CD14-positive monocyte (primary cell): ENCODE measurements around the gene PIANP. TPM values are rescaled to one million over a fixed set of nuclear protein-coding genes. Genes with fewer than 3 reads are reported as not detected.
"Not testable (repeated sequence)": the region's sequence is repeated elsewhere in the genome, so short reads cannot be mapped to it uniquely, and the experiment has no call there.

Experiments
- DNase-seq, 3 donors: peaks; one replicate each; pipeline ENCODE4 v3.0.0-alpha.2; 2011 to 2022
- H2AFZ ChIP-seq: 2 replicates; pipeline ENCODE4 v1.6.0; 2012; ENCODE audit warnings: mild to moderate bottlenecking, low read depth, low read length, inconsistent platforms; ENCODE audit not compliant: insufficient read depth, poor library complexity, severe bottlenecking
- H3K27ac ChIP-seq, 2 donors: 1 replicate in 1 of 2; 2 replicates in 1 of 2; pipeline ENCODE4 v1.5.1; 2012 to 2013; ENCODE audit warnings: low read length in 2 of 2, control low read depth in 1 of 2, inconsistent platforms in 1 of 2, low read depth in 1 of 2, mild to moderate bottlenecking in 1 of 2
- H3K27me3 ChIP-seq, 2 donors: one replicate each; pipeline versions ENCODE4 v1.6.0 to v1.6.1; 2011 to 2013; ENCODE audit warnings: low read length in 2 of 2; ENCODE audit not compliant: control insufficient read depth in 2 of 2, insufficient read depth in 2 of 2
- H3K36me3 ChIP-seq, 2 donors: replicated peaks in 1 of 2; 1 replicate in 1 of 2; 2 replicates in 1 of 2; pipeline versions ENCODE4 v1.5.1 to v1.6.1; 2012 to 2013; ENCODE audit warnings: low read length in 2 of 2, control low read depth in 1 of 2, inconsistent platforms in 1 of 2, mild to moderate bottlenecking in 1 of 2; ENCODE audit not compliant: insufficient read depth in 2 of 2, control insufficient read depth in 1 of 2
- H3K4me1 ChIP-seq, 2 donors: 1 replicate in 1 of 2; 2 replicates in 1 of 2; pipeline versions ENCODE4 v1.5.1 to v1.6.1; 2012 to 2013; ENCODE audit warnings: low read length in 2 of 2, control low read depth in 1 of 2, inconsistent platforms in 1 of 2, mild to moderate bottlenecking in 1 of 2, moderate library complexity in 1 of 2; ENCODE audit not compliant: insufficient read depth in 2 of 2, control insufficient read depth in 1 of 2
- H3K4me2 ChIP-seq: replicated peaks from 2 replicates; pipeline ENCODE3; 2012; ENCODE audit warnings: low read length, moderate library complexity, mild to moderate bottlenecking; ENCODE audit not compliant: poor library complexity, severe bottlenecking; ENCODE audit errors: extremely low read depth
- H3K4me3 ChIP-seq, 3 experiments: fragments of 200-600 bp in 1 of 3; sonication (generic) in 1 of 3; replicated peaks in 1 of 3; 1 replicate in 2 of 3; 2 replicates in 1 of 3; pipeline ENCODE4 v1.5.1; 2011 to 2013; ENCODE audit warnings: low read length in 3 of 3, mild to moderate bottlenecking in 3 of 3, control low read depth in 2 of 3, low read depth in 2 of 3, inconsistent platforms in 1 of 3, moderate library complexity in 1 of 3
- H3K79me2 ChIP-seq: 2 replicates; pipeline ENCODE4 v1.6.0; 2012; ENCODE audit warnings: mild to moderate bottlenecking, control low read depth, inconsistent platforms, low read length, moderate library complexity; ENCODE audit not compliant: insufficient read depth
- H3K9ac ChIP-seq: 2 replicates; pipeline ENCODE4 v1.6.0; 2017; ENCODE audit warnings: low read length, mild to moderate bottlenecking; ENCODE audit not compliant: insufficient read depth, poor library complexity, severe bottlenecking
- H3K9me3 ChIP-seq, 2 donors: replicated peaks in 1 of 2; 1 replicate in 1 of 2; 2 replicates in 1 of 2; pipeline versions ENCODE4 v1.5.1 to v1.6.1; 2012 to 2013; ENCODE audit warnings: low read length in 2 of 2, control low read depth in 1 of 2; ENCODE audit not compliant: control insufficient read depth in 1 of 2, insufficient read depth in 1 of 2
- H4K20me1 ChIP-seq: 2 replicates; pipeline ENCODE4 v1.6.0; 2012; ENCODE audit warnings: mild to moderate bottlenecking, low read length, control low read depth, moderate library complexity; ENCODE audit not compliant: insufficient read depth
- H3K27ac Mint-ChIP-seq, 7 donors: one replicate each; pipeline ENCODE4 v1.8.0; 2020; ENCODE audit warnings: mild to moderate bottlenecking in 7 of 7, mixed read lengths in 7 of 7, moderate library complexity in 6 of 7, inconsistent platforms in 2 of 7
- H3K27me3 Mint-ChIP-seq, 3 donors: one replicate each; pipeline ENCODE4 v1.8.0; 2021 to 2022; ENCODE audit warnings: low read depth in 3 of 3, mild to moderate bottlenecking in 3 of 3, mixed read lengths in 3 of 3, moderate library complexity in 3 of 3, inconsistent platforms in 1 of 3
- H3K36me3 Mint-ChIP-seq, 2 donors: one replicate each; pipeline ENCODE4 v1.8.0; 2020; ENCODE audit warnings: mixed read lengths in 2 of 2, inconsistent platforms in 1 of 2, mild to moderate bottlenecking in 1 of 2
- H3K4me1 Mint-ChIP-seq: one replicate; pipeline ENCODE4 v1.8.0; 2020; ENCODE audit warnings: mild to moderate bottlenecking, mixed read lengths
- H3K4me3 Mint-ChIP-seq, 2 donors: one replicate each; pipeline ENCODE4 v1.8.0; 2020; ENCODE audit warnings: mild to moderate bottlenecking in 2 of 2, mixed read lengths in 2 of 2, moderate library complexity in 1 of 2
- H3K9me3 Mint-ChIP-seq, 7 donors: one replicate each; pipeline ENCODE4 v1.8.0; 2020 to 2022; ENCODE audit warnings: mixed read lengths in 7 of 7, mild to moderate bottlenecking in 6 of 7, moderate library complexity in 6 of 7, inconsistent platforms in 2 of 7
- CTCF ChIP-seq: fragments of 200-600 bp; IDR thresholded peaks from one replicate; pipeline ENCODE4 v1.8.0; 2022; ENCODE audit warnings: antibody characterized with exemption, mild to moderate bottlenecking
- WGBS: methylation state at CpG from one replicate; pipeline ENCODE4 v1.1.5; 2013; ENCODE audit warnings: missing lambda C conversion rate; ENCODE audit not compliant: insufficient coverage; 5-methylcytosine and 5-hydroxymethylcytosine counted together
- intact Hi-C, 2 donors: fragments of 100-400 bp; cut with micrococcal nuclease; formaldehyde crosslinking; loops; one replicate each; pipeline versions ENCODE4 v1.15.0 to v1.15.1; 2023
- polyA plus RNA-seq, 3 donors: library from polyadenylated mRNA; depleted of rRNA in 1 of 3; unstranded in 2 of 3; stranded (reverse) in 1 of 3; fragments of 300-500 nt in 2 of 3; fragments of >200 nt in 1 of 3; fragmentation: Illumina TruSeq in 2 of 3; gene quantifications; 1 replicate in 2 of 3; 2 replicates in 1 of 3; pipeline ENCODE4 v1.2.3, GENCODE V29; 2012 to 2021

Gene PIANP
- polyA plus RNA-seq, 3 donors: not detected

DNA sequence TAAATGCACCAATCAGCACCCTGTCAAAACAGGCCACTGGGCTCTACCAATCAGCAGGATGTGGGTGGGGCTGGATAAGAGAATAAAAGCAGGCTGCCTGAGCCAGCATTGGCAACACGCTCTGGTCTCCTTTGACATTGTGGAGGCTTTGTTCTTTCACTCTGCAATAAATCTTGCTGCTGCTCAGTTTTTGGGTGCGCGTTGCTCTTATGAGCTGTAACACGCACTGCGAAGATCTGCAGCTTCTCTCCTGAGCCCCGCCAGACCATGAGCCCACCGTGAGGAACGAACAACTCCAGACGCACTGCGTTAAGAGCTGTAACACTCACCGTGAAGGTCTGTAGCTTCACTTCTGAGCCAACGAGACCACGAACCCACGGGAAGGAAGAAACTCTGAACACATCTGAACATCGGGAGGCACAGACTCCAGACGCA lies 8.4 kb upstream of the PIANP start:
- Histone ChIP-seq H3K4me3 (no peak overlapping the region), H3K4me1 (no peaks in the 10 kb centered on the region), H3K27ac (no peak overlapping the region), H2AFZ (peak overlapping the region; percentile 29), H3K79me2 (no peaks in the 10 kb centered on the region), H3K27me3 (peaks cover 3 to 13% of the 10 kb centered on the region in 2 donors), H4K20me1 (no peaks in the 10 kb centered on the region), H3K9me3 (no peaks in the 10 kb centered on the region), H3K4me2 (no peak overlapping the region), H3K36me3 (no peaks in the 10 kb centered on the region), H3K9ac (no peak overlapping the region)
- 48% methylated on average over 15 of the region's 16 CpGs for WGBS
- no peak overlapping the region for H3K27ac Mint-ChIP-seq
- no peak for TF ChIP-seq CTCF
- peaks cover 31 to 43% (median 34%) of the 10 kb centered on the region in 3 donors for H3K27me3 Mint-ChIP-seq
- no peaks in the 10 kb centered on the region for H3K36me3 Mint-ChIP-seq
- peak overlapping the region; percentile 21 to 22 for H3K4me3 Mint-ChIP-seq
- peaks cover 0 to 7% (median 0%) of the 10 kb centered on the region in 7 donors for H3K9me3 Mint-ChIP-seq
- peaks cover 5% of the 10 kb centered on the region for H3K4me1 Mint-ChIP-seq
- intact Hi-C loops: no loop called here
- DNase-seq: no peak

GRCh38 chr12:6708351-6708750 lies 7.7 kb upstream of the PIANP start:
- H3K27ac Mint-ChIP-seq, H3K9me3 ChIP-seq, H3K36me3 Mint-ChIP-seq, H3K9ac ChIP-seq, H3K4me1 Mint-ChIP-seq, H3K79me2 ChIP-seq, H3K9me3 Mint-ChIP-seq, H3K4me2 ChIP-seq, H4K20me1 ChIP-seq, H3K4me1 ChIP-seq, H3K4me3 ChIP-seq, H2AFZ ChIP-seq, H3K27ac ChIP-seq, intact Hi-C loops, H3K4me3 Mint-ChIP-seq, DNase-seq, H3K36me3 ChIP-seq: not testable (repeated sequence)
- H3K27me3 Mint-ChIP-seq: peaks cover 36 to 48% (median 39%) of the 10 kb centered on the region in 3 donors
- WGBS: 96% methylated on average over 17 of the region's 21 CpGs
- peaks cover 3 to 19% of the 10 kb centered on the region in 2 donors for H3K27me3 ChIP-seq
